Prostate gland (tissue), 2 donors: ENCODE results near the gene CDC45. TPM values are rescaled to one million over a fixed set of nuclear protein-coding genes. Genes with fewer than 3 reads are reported as not detected.

Source experiments
- DNase-seq: peaks from one replicate; pipeline ENCODE4 v3.0.0-alpha.2; 2019; ENCODE audit warnings: low spot score
- H3K27ac ChIP-seq, 2 donors: fragments of 200-600 bp; sonication (generic); 2 replicates each; pipeline ENCODE4 v1.5.1; 2017 to 2019
- H3K27me3 ChIP-seq: fragments of 200-600 bp; sonication (generic); replicated peaks from 2 replicates; pipeline ENCODE4 v1.5.1; 2019; ENCODE audit not compliant: insufficient read depth
- H3K36me3 ChIP-seq, 2 donors: fragments of 200-600 bp; sonication (generic); 1 replicate in 1 of 2; 2 replicates in 1 of 2; pipeline versions ENCODE4 v1.5.1 to v1.8.1; 2017 to 2019
- H3K4me1 ChIP-seq: fragments of 200-600 bp; sonication (generic); replicated peaks from 2 replicates; pipeline ENCODE4 v1.5.1; 2019
- H3K4me3 ChIP-seq, 2 donors: fragments of 200-600 bp; sonication (generic); 2 replicates each; pipeline ENCODE4 v1.5.1; 2017 to 2019
- H3K9me3 ChIP-seq: fragments of 200-600 bp; sonication (generic); 2 replicates; pipeline ENCODE4 v1.5.1; 2017
- POLR2A ChIP-seq: fragments of 450-650 bp; IDR thresholded peaks from one replicate; pipeline ENCODE4 v1.6.1; 2016; ENCODE audit warnings: antibody characterized with exemption, mild to moderate bottlenecking
- POLR2AphosphoS5 ChIP-seq: sonication (generic); formaldehyde crosslinking; IDR thresholded peaks from one replicate; pipeline ENCODE4 v1.6.1; 2017; ENCODE audit warnings: antibody characterized with exemption
- WGBS: methylation state at CpG from one replicate; pipeline ENCODE4 v1.1.5; 2018; 5-methylcytosine and 5-hydroxymethylcytosine counted together
- intact Hi-C: fragments of 100-400 bp; cut with DNase I; formaldehyde crosslinking; loops from one replicate; pipeline ENCODE4 v1.14.2; 2022
- total RNA-seq, 2 donors: library from RNA; depleted of rRNA; stranded (reverse); fragments of >200 nt; gene quantifications; one replicate each; pipeline ENCODE4 v1.1.0, GENCODE V29; 2016
- TF ChIP-seq, protein P1 (sequence below), 4 experiments: fragments of 200-600 bp in 2 of 4; fragments of 450-650 bp in 2 of 4; sonication (generic) in 2 of 4; IDR thresholded peaks; 1 replicate in 3 of 4; 2 replicates in 1 of 4; pipeline ENCODE4 v1.5.1; 2016 to 2019; ENCODE audit warnings: antibody characterized with exemption in 4 of 4, mild to moderate bottlenecking in 2 of 4, moderate library complexity in 2 of 4

CDC45 gene
- total RNA-seq, 2 donors from 2014 or later, result 2.0 to 11.5 TPM

DNA sequence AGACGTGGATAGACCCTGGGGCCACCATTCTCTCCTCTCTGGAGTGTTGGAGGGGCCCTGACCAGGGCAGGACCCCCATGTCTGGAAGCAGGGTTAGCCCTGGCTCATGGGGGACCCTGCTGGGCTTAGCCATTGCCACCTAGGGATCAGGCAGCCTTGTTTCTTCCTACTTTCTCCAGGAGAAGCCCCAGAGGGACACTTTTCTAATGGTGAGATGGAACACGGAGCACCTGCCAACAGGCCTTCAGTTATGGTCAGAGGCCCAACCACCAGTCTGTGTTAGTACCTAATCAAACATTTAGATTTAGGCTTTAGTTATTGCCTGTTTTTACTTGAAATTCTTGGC lies 30.3 kb upstream of the CDC45 start:
- TF ChIP-seq, protein P1, sequence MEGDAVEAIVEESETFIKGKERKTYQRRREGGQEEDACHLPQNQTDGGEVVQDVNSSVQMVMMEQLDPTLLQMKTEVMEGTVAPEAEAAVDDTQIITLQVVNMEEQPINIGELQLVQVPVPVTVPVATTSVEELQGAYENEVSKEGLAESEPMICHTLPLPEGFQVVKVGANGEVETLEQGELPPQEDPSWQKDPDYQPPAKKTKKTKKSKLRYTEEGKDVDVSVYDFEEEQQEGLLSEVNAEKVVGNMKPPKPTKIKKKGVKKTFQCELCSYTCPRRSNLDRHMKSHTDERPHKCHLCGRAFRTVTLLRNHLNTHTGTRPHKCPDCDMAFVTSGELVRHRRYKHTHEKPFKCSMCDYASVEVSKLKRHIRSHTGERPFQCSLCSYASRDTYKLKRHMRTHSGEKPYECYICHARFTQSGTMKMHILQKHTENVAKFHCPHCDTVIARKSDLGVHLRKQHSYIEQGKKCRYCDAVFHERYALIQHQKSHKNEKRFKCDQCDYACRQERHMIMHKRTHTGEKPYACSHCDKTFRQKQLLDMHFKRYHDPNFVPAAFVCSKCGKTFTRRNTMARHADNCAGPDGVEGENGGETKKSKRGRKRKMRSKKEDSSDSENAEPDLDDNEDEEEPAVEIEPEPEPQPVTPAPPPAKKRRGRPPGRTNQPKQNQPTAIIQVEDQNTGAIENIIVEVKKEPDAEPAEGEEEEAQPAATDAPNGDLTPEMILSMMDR (IDR thresholded peaks at IDR 0.05), result no peak
- TF ChIP-seq POLR2A, result no peak
- no peak for TF ChIP-seq POLR2AphosphoS5
- no peak for DNase-seq
- WGBS, result 84% methylated on average over 2 of the region's 2 CpGs
- Histone ChIP-seq H3K27me3 (no peaks in the 10 kb centered on the region), H3K4me1 (peaks cover 3% of the 10 kb centered on the region), H3K4me3 (no peak overlapping the region), H3K27ac (no peak overlapping the region), H3K36me3 (no peaks in the 10 kb centered on the region), H3K9me3 (no peaks in the 10 kb centered on the region)
- intact Hi-C loops, result loop anchor here (10.0 kb wide), 1 partner anchor 155 kb away; the partner anchor contains the start of gene CLTCL1

DNA sequence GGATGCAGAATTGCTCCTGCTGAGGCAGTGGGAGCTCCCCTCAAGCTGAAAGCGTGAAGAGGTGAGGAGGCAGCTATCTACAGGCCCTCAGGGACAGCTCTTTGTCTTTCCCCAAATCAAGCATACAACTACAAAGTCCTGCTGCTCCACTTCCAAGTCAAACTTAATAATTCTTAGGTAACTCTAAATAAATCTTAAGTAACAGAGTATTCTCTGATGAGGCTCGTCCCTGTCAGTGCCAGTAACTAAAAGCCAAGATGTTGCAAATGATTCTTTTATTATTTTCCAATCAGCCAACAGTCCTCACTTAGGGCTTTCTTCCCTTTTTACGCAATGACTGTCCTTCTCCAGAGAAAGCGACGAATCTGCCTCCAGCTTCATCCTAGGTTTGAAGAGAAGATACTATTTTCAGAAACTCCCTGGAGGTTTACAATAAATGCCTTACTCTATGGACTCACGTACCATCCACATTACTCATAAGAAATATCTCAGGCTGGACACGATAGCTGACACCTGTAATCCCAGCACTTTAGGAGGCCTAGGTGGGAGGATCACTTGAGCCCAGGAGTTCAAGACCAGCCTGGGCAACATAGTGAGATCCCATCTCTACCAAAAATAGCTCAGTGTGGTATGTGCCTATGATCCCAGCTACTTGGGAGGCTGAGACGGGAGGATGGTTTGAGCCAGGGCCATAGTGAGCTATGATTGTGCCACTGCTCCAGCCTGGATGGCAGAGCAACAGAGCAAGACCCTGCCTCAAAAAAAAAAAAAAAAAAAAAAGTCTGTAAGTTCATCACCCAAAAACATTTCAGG lies 29.2 kb upstream of the CDC45 start:
- 68% methylated on average over 8 of the region's 8 CpGs for WGBS
- peaks cover 2 to 5% of the 10 kb centered on the region in 2 donors for H3K36me3 ChIP-seq
- TF ChIP-seq POLR2A (no peak), POLR2AphosphoS5 (no peak)
- TF ChIP-seq, protein P1 (IDR thresholded peaks at IDR 0.05), result no peak
- no peak for DNase-seq
- peaks cover 3% of the 10 kb centered on the region for H3K4me1 ChIP-seq
- intact Hi-C loops, result no loop called here
- H3K9me3 ChIP-seq, result no peaks in the 10 kb centered on the region
- no peak overlapping the region for H3K27ac ChIP-seq
- H3K4me3 ChIP-seq, result no peak overlapping the region
- no peaks in the 10 kb centered on the region for H3K27me3 ChIP-seq

DNA sequence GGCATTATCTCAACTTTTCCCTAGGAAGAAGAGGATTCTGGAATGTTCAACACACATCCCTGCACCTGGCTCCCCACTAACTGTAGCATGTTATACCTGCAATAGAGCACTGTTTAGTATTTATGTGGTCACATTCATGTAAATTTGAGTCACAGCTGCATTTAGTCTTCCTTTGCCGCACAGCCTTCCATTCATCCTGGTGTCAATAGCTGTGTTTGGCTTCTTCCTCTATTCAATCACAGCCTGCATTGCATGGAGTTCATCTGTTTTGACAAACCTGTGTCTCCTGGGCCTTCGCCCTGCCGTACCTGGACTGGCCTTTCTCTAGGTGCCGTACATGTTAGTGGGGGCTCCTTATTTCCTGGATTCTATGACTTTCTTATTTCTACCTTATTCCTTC lies 28.1 kb upstream of the CDC45 start:
- no peak overlapping the region for H3K4me3 ChIP-seq
- intact Hi-C loops, result no loop called here
- no peak for DNase-seq
- no peak for TF ChIP-seq POLR2AphosphoS5
- no peak for TF ChIP-seq POLR2A
- TF ChIP-seq, protein P1 (IDR thresholded peaks at IDR 0.05), result no peak
- 98% methylated on average over 4 of the region's 4 CpGs for WGBS
- no peaks in the 10 kb centered on the region for H3K9me3 ChIP-seq
- no peaks in the 10 kb centered on the region for H3K4me1 ChIP-seq
- H3K27me3 ChIP-seq, result no peaks in the 10 kb centered on the region
- H3K36me3 ChIP-seq, result peaks cover 6 to 12% of the 10 kb centered on the region in 2 donors
- H3K27ac ChIP-seq, result no peak overlapping the region

DNA sequence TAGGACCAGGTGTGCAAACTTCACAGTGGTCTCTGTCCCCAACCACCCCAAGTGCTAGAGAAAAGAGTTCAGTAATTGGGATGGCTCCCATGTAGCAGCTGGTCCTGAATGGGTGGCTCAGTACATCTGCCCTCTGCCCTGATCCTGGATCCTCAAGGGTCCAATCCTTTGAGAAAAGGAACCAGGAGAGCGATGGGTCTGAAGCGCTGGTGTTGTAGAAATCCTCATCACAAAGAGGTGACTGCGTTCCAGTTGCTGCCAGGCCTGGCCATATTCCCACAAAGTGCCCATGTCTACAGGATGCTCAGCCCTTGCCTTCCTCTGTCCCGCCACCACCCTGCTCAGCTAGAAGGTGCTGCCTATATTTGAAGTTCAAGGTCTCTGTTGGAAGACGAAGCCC lies 26.0 kb upstream of the CDC45 start:
- DNase-seq, result no peak
- no peak for TF ChIP-seq POLR2AphosphoS5
- TF ChIP-seq, protein P1 (IDR thresholded peaks at IDR 0.05), result no peak
- TF ChIP-seq POLR2A, result no peak
- Histone ChIP-seq H3K9me3 (no peaks in the 10 kb centered on the region), H3K27me3 (no peaks in the 10 kb centered on the region), H3K4me1 (no peaks in the 10 kb centered on the region), H3K4me3 (no peak overlapping the region), H3K36me3 (peaks cover 8 to 14% of the 10 kb centered on the region in 2 donors), H3K27ac (no peak overlapping the region)
- intact Hi-C loops, result no loop called here
- WGBS, result 93% methylated on average over 5 of the region's 5 CpGs

DNA sequence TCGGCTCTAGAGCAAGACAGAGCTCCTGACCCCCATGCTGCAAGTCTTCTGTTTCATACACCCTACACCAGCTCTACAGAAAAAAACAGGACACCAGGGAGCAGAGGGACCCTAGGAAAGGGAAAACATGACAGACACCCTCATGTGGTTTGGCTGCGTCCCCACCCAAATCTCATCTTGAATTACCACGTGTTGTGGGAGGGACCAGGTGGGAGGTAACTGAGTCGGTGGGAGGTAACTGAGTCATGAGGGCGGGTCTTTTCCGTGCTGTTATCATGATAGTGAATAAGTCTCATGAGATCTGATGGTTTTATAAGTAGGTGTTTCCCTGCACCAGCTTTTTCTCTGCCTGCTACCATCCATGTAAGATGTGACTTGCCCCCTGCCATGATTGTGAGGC lies 25.6 kb upstream of the CDC45 start:
- 81% methylated on average over 6 of the region's 6 CpGs for WGBS
- intact Hi-C loops, result no loop called here
- no peak for TF ChIP-seq POLR2AphosphoS5
- TF ChIP-seq, protein P1 (IDR thresholded peaks at IDR 0.05), result no peak
- no peak for TF ChIP-seq POLR2A
- DNase-seq, result no peak
- Histone ChIP-seq H3K27ac (no peak overlapping the region), H3K27me3 (no peaks in the 10 kb centered on the region), H3K4me1 (no peaks in the 10 kb centered on the region), H3K36me3 (peaks cover 8 to 14% of the 10 kb centered on the region in 2 donors), H3K4me3 (no peak overlapping the region), H3K9me3 (no peaks in the 10 kb centered on the region)
